SK-N-SH (cell line): ENCODE measurements around the gene CREG1.

Experiments used
- CTCF ChIP-seq: fragments of 200-600 bp; sonication (generic); IDR thresholded peaks from 2 replicates; pipeline ENCODE4 v1.6.1; 2017; ENCODE audit warnings: antibody characterized with exemption, mild to moderate bottlenecking, moderate library complexity
- POLR2AphosphoS5 ChIP-seq: IDR thresholded peaks from 2 replicates; pipeline ENCODE4 v1.6.1; 2012; ENCODE audit warnings: low read depth, low read length
- RFX5 ChIP-seq: IDR thresholded peaks from 2 replicates; pipeline ENCODE4 v1.6.1; 2012; ENCODE audit warnings: mild to moderate bottlenecking, improper control_type of control experiment, low read length

DNA sequence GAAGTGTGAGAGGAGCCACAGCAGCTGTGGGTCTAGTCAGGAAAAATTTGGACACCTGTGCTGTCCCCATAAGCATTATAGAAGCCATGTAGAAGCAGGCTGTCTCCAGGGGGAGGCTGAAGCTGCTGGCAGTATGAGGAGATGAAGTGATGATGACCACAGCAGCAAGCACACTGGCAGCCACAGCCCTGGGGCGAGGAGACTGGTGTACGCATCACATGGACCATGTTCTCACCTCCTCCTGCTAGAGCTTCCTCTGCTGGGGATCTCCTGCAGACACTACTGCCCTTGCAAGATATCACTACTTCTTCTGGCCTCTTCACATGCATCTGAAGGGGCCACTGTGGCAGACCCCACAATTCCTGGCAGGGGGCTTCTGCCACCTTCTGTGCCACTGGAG, 33.8 kb upstream of the CREG1 start:
- TF ChIP-seq CTCF (no peak), POLR2AphosphoS5 (no peak), RFX5 (no peak)
